H1 (cell line): ENCODE data around the gene TOMM6.

ENCODE experiments used
- ATF2 ChIP-seq: IDR thresholded peaks from 2 replicates; pipeline ENCODE4 v1.6.1; 2012; ENCODE audit warnings: low read length, inconsistent platforms
- CREB1 ChIP-seq: IDR thresholded peaks from 2 replicates; pipeline ENCODE4 v1.6.1; 2012; ENCODE audit warnings: inconsistent platforms
- CTCF ChIP-seq, 3 experiments: IDR thresholded peaks; 1 replicate in 2 of 3; 2 replicates in 1 of 3; pipeline versions ENCODE4 v1.5.1 to v1.6.1; 2011; ENCODE audit warnings: low read length in 3 of 3, mild to moderate bottlenecking in 3 of 3, inconsistent platforms in 2 of 3, low read depth in 1 of 3, moderate library complexity in 1 of 3; ENCODE audit not compliant: insufficient read depth in 1 of 3; ENCODE audit errors: control extremely low read depth in 1 of 3
- EGR1 ChIP-seq: IDR thresholded peaks from 2 replicates; pipeline ENCODE4 v1.6.1; 2011; ENCODE audit warnings: low read depth, low read length, borderline replicate concordance
- EZH2 ChIP-seq: fragments of 200-600 bp; sonication (generic); IDR thresholded peaks from 2 replicates; pipeline ENCODE4 v1.7.1; 2012; ENCODE audit warnings: low read depth, mild to moderate bottlenecking, moderate library complexity, low read length, inconsistent platforms; ENCODE audit not compliant: severe bottlenecking
- HDAC6 ChIP-seq: IDR thresholded peaks from one replicate; pipeline ENCODE4 v1.7.1; 2012; ENCODE audit warnings: low read depth, mild to moderate bottlenecking, inconsistent platforms, low read length, moderate library complexity
- POLR2A ChIP-seq, 2 experiments: IDR thresholded peaks; 1 replicate in 1 of 2; 2 replicates in 1 of 2; pipeline ENCODE4 v1.6.1; 2011; ENCODE audit warnings: low read depth in 2 of 2, low read length in 2 of 2, mild to moderate bottlenecking in 2 of 2; ENCODE audit errors: control extremely low read depth in 1 of 2
- POLR2AphosphoS5 ChIP-seq: IDR thresholded peaks from 2 replicates; pipeline ENCODE4 v1.6.1; 2011; ENCODE audit warnings: low read depth, low read length
- POU5F1 ChIP-seq: IDR thresholded peaks from 2 replicates; pipeline ENCODE4 v1.6.1; 2011; ENCODE audit warnings: low read depth, mild to moderate bottlenecking, low read length, moderate library complexity
- SP4 ChIP-seq: IDR thresholded peaks from 2 replicates; pipeline ENCODE4 v1.6.1; 2012; ENCODE audit warnings: low read length, inconsistent platforms
- SRF ChIP-seq: IDR thresholded peaks from 2 replicates; pipeline ENCODE4 v1.6.1; 2011; ENCODE audit warnings: mild to moderate bottlenecking, low read depth, low read length, moderate library complexity

GRCh38 chr6:41785689-41786450 is 1.6 kb upstream of the TOMM6 start:
- TF ChIP-seq POLR2AphosphoS5 (no peak), CTCF (IDR thresholded peaks at IDR 0.05; ENCODE audit: control extremely low read depth in 1 of 3, insufficient read depth in 1 of 3, low read depth in 1 of 3, low read length in 3 of 3) (no peak), SP4 (no peak), CREB1 (no peak), POLR2A (IDR thresholded peaks at IDR 0.05; ENCODE audit: control extremely low read depth in 1 of 2, low read depth in 2 of 2, low read length in 2 of 2) (no peak), EZH2 (no peak), HDAC6 (no peak), EGR1 (no peak), ATF2 (no peak), POU5F1 (no peak), SRF (no peak)
